H54 (cell line): ENCODE measurements around the gene FOSL1.
A peak's percentile ranks its signal among the peaks of the same experiment; 100 is the strongest.

Source experiments
- DNase-seq: peaks from one replicate; pipeline ENCODE4 v3.0.0; 2011; ENCODE audit warnings: low spot score, mixed read lengths; ENCODE audit not compliant: insufficient read length
- FAIRE-seq: peaks from 3 replicates; lab custom pipeline; 2011; peaks lifted over from hg19 to GRCh38; lab: Jason Lieb, UNC
- POLR2A ChIP-seq: IDR thresholded peaks from 2 replicates; pipeline ENCODE4 v1.6.1; 2011; ENCODE audit warnings: low read depth, mild to moderate bottlenecking, low read length

FOSL1 gene

DNA sequence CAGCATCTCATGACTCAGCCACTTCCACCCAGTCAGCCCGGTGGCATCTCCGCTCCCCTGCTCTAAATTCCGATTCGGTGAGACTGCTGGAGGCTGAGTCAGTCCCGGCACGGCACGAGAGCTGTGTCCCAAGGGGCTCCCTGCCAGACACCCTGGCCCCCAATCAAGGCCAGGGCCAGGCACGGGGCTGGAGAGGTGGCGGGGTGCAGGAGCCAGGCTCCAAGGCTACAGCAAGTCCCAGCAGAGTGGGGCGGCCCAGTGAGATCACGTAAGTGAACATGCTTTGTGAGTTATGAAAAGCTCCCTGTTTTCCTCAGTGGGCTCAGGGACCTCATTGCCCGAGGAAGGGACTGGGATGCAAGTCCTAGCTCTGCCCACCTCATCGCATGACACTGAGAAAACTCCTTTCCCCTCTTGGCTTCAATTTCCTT, 15.6 kb upstream of the FOSL1 start:
- DNase-seq (peak; percentile 95), FAIRE-seq (no peak)

DNA sequence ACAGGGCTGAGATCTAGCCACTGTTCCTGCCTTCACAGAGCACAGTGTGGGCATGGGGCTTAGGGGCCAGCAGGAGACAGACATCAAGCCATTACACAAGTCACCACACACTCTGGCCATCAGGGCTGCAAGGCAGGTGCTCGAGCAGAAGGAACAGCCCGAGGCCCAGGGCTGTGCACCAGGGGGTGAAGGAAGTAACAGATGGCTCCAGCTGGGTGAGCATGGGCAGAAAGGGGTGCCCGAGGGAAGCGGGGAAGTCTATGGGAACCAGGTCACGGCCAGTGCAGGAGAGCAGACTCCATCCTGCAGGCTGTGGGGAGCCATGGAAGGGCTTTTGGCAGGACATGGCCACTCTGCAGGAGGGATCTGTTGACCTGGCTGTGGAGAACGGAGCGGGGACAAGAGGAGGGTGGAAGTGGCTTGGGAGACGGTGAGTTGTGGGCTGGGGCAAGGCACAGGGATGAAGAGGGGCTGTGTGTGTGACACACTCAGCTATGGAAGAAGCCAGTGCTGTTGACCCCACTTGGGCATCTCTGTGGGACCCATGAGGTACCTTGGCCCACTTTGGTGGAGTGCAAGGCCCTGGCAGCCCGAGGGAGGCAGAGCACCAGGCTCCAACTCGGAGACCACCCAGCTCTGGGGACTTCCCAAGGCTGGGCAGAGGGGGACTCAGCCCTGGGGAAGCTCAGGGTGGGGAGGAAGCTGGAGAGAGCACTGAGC, 15.1 kb upstream of the FOSL1 start:
- FAIRE-seq, result no peak

More for the DNA sequence above, 15.6 kb upstream of the FOSL1 start:
- peak; percentile 38; the same call in 1 of the 2 replicates for TF ChIP-seq POLR2A

DNA sequence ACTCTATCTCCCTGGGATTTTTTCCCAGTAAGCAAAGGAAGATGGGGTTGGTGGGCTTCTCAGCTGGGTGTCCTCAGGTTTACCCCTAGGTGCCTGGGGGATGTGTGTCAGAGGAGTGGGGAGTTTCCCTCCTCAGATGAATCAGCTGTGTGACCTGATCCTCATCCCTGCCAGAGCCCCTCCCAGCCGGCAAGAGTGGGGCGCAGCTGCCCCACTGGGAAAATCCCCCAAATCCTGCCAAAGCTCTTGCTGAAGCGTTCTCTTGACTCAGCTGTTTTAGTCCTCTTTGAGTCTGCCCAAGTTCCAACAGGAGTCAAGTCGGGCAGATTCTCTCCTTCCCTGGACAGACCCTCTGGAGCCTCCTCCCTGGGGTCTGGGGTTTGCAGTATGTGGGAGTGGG, 12.7 kb upstream of the FOSL1 start:
- no peak for TF ChIP-seq POLR2A
- FAIRE-seq, result no peak

More for the DNA sequence above, 15.1 kb upstream of the FOSL1 start:
- DNase-seq, result no peak
- TF ChIP-seq POLR2A, result peak; percentile 44

DNA sequence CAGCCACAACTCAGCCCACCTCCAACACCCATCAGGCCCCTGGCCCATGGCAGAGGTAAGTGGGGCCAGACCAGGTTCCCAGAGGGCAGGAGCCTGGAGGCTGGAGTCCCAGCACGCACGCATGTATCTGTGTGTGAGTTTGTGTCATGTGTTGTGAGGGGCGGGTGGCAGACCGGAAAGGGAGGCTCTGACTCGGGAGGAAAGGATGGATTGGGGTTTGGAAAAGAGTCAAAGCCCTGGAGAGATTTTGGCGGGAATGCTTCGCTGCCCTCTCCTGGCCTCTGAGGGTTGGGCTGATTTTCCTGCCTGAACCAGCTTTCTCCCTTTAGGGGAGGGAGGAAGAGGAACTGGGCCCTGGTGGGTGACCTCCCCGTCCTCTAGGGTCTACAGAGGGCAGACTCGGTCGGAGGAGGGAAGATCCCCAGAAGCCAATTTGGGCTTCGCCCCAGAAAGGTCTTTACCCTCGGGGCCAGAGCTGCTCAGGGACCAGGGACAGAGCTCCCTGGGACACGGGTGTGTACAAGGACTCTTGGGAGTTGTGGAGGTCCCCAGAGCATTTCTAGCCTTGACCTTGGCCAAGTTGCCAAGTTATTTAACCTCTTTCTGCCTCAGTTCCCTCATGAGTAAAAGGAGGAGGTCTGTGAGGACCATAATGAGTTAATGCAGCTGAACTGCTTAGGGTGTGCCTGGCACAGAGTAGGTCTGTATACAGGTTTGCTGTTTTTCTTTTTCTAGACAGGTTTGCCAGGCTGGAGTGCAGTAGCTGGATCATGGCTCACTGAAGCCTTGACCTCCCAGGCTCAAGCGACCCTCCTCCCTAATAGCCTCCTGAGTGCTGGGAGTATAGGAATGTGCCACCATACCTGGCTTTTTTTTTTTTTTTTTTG, 11.7 kb upstream of the FOSL1 start:
- peak; percentile 24; the same call in 1 of the 2 replicates for TF ChIP-seq POLR2A
- FAIRE-seq (no peak), DNase-seq (no peak)

More for the DNA sequence above, 12.7 kb upstream of the FOSL1 start:
- no peak for DNase-seq

DNA sequence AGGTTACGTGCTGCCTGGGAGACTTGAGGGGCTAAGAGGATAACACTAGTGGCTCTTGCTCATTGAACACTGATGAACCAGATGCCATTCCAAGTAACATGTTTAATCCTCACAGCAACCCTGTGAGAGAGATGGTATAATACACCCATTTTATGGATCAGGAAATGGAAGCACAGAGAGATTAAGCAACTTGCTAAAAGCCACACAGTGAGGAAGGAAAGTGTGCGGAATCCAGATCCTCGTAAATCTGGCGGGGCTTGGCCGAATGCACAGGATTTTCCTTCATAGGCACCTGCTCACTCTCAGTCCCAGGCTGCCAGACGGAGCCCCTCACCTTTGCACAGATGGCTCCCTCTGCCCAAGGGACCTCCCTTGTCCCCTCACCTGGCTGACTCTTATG, 7.7 kb upstream of the FOSL1 start:
- no peak for TF ChIP-seq POLR2A
- no peak for FAIRE-seq
- DNase-seq, result no peak

DNA sequence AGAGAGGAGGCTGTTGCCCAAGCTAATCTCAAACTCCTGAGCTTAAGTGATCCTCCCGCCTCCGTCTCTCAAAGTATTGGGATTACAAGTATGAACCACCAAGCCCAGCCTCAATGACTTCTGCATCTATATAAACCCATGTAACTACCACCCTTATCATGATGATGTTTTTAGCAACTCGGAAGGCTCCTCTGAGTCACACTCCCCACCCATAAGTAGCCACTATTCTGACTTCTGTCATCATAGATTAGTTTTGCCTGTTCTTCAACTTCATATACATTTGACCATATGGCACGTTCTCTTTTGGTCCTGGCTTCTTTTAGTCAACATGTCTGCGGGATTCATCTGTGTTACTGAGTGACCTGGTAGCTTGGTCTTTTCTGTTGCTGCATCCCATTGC, 6.4 kb upstream of the FOSL1 start:
- FAIRE-seq (no peak), DNase-seq (no peak)
- no peak for TF ChIP-seq POLR2A

DNA sequence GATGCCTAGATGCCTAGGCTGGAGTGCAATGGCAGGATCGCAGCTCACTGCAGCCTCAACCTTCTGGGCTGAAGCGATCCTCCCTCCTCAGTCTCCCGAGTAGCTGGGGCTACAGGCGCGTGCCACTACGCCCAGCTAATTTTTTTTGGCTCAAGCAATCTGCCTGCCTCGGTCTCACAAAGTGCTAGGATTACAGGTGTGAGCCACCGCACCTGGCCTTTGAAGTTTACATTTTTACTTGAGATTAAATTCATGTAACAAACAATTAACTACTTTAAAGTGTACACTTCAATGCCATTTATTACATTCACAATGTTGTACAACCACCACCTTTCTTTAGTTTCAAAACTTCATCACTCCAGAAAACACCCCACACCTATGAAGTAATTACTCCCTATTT, 3.5 kb upstream of the FOSL1 start:
- TF ChIP-seq POLR2A, result no peak
- FAIRE-seq, result no peak
- no peak for DNase-seq

DNA sequence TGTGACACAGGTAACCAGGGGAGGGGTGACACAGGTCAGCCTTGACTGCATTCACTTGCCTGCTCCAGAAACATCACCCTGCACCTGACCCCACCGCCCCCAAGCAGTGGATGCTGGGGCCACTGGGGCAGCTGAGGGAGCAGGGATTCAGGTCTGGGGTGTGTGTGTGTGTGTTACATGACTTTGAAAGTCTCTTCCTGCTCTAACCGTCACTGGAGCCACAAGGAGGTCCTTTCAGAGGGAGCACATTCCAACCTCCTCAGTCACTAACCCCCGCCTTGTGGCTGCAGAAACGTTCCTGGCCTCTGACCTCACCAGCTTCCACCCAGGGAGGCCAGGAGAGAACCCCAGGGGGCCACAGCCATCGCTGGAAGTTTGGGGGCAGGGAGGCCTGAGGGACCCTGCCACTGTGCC, 2.9 kb upstream of the FOSL1 start:
- 0 out of 2 replicates have a peak, but pooled peaks have one; percentile 10 for TF ChIP-seq POLR2A
- no peak for DNase-seq
- FAIRE-seq, result no peak

DNA sequence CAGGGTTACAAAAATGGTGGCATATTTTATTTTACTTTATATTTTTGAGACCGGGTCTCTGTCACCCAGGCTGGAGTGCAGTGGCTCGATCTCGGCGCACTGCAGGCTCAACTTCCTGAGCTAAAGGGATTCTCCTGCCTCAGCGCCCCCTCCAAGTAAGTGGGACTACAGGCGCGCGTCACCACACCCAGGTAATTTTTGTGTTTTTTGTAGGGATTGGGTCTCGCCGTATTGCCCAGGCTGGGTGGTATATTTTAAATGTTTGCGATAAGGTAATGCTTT, 652 bp upstream of the FOSL1 start:
- TF ChIP-seq POLR2A, result no peak
- FAIRE-seq, result no peak
- DNase-seq, result no peak

DNA sequence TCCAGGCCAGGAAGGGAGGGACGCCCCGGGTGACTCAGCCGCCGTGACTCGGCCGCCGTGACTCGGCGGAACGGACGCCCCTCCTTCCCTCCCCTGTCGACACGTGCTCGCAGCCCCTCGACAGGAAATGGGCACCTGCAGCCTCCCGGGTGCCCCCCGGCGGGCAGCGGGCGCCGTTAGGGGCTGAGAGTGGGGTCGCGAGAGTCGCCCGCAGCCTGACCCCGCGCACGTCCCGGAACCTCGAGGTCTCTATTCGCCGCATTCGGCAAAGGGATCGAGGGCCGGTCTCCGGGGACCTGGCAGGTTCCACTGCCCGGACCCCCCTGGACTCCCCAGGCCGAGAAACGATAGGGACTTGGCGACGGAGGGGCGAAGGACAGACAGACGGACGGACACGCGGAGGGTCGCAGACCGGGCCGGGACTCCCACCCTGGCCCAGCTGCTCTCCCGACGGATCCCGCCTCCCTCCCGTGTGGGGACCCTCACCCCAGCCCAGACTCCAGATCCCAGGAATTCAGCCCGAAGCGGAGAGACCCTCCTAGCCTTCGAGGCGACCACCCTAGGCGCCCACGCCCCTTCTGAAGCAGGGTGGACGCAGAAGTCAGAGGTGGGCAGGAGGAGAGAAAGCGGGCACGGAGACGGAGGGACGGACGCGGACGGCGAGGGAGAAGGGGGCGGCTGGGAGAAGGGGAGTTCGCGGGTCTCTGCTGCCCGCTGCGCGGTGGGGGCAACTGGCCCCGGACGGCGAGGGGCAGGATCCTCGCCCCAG, 648 bp downstream of the FOSL1 start:
- no peak for TF ChIP-seq POLR2A
- DNase-seq (no peak), FAIRE-seq (no peak)

DNA sequence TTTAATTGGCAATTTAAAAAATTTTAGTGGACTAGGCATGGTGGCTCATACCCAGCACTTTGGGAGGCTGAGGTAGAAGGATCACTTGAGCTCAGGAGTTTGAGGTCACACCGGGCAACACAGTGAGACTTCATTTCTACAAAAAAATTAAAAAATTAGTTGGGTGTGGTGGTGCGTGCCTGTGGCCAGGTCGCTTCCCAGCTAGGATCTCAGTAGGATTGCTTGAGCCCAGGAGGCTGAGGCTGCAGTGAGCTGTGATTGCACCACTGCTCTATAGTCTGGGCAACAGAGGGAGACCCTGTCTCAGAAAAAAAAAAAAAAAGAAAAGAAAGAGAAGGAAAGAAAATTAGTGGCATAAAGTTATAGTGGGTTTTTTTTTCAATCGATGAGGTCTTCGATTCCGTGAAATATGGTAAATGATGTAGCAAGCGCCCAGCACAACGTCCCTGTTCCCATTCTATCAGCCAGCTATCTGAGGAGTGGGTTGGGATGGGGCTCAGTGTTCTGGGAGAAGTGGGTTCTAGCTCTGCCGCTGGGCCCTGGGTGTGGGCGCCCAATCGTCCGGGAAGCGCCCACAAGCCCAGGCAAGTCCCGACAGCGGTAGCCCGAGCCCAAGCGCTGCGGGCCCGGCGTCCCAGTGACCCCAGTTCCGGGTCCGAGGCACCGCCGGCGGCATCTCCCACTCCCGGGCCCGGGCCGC, 1.4 kb downstream of the FOSL1 start:
- FAIRE-seq, result no peak
- peak; percentile 49; the same call in 1 of the 2 replicates for TF ChIP-seq POLR2A
- DNase-seq, result no peak

DNA sequence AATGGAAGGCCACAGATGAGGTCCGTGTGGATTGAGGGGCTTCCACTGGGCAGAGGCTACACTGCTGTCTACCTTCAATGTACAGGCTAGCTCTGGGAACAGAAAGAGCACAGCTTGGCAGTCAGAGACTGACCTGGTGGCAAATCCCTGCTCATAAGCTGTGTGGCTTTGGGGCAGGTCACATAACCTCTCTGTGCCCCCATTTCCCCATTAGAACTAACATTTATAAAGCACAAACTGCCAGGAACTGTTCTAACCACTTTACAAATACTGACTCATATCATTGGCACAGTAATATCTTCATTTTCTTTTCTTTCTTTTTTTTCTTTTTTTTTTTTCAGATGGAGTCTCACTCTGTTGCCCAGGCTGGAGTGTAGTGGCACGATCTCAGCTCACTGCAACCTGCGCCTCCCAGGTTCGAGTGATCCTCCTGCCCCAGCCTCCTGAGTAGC, 3.1 kb downstream of the FOSL1 start:
- FAIRE-seq, result no peak
- DNase-seq, result no peak
- TF ChIP-seq POLR2A, result no peak

DNA sequence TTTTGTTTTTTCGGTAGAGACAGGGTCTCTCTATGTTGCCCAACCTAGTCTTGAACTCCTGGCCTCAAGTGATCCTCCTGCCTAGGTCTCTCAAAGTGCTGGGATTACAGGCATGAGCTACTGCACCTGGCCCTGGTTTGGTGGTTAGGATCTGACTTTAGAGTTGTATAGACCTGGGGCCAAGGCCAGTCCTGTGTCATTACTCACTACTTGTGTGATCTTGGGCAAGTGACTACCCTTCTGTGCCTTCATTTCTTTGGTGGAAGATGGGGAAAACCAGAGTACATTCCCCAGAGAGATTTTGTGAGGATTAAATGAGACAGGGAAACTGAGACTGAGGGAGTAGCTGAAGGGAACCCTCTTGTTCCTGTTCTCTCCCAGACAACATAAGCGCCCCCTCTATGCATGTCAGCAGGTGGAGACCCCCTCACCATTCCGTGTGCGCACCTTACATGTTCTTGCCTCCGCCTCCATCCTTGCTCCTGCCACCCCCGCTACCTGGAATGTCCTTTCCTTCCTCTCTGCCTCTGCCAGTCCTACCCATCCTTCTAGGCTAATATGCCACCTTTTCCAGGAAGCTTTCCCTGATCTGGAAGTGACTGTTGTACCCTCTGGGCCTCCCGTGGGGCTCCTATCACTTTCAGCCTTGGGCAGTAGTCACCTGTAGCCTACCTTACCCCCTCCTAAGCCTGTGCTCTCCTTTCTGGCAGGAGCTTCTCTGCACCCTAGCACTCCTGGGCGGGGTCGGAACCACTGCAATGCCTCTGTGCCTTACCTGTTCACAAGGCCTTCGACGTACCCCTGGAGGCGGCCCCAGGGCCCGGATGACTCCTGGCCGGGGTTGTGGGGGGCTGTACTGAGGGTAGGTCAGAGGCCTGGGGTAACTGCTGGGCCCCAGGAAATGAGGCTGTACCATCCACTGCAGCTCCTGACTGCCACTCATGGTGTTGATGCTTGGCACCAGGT, 3.9 kb downstream of the FOSL1 start:
- no peak for FAIRE-seq
- DNase-seq, result no peak
- TF ChIP-seq POLR2A, result no peak
